ENCODE measurements around the gene PATJ.

PATJ gene

DNA sequence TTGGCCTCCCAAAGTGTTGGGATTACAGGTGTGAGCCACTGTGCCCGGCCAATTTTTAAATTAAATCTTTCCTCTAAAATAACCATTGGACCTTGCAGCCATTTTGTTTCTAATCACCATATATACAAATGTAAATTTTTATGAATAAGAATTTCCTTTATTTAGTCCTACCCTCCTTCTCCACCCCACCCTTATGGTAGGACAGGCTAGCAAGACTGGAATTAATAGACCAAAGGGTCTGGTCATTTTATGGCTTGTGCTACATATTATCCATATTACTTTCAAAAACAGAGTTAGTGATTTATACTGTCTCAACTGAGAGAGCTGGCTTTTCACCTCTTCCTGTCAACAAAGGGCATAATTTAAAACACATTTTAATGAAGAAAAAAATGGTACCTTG is 478.9 kb downstream of the PATJ start:
- no peak for DNase-seq

DNA sequence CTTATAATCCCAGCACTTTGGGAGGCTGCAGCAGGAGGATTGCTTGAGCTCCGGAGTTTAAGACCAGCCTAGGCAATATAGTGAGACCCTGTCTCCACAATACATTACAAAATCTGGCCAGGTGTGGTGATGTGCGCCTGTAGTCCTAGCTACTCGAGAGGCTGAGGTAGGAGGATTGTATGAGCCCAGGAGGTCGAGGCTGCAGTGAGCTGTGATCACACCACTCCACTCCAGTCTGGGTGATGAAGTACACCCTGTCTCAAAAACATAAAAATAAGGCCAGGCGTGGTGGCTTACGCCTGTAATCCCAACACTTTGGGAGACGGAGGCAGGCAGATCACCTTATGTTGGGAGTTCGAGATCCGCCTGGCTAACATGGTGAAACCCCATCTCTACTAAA is 480.0 kb downstream of the PATJ start:
- no peak for DNase-seq

DNA sequence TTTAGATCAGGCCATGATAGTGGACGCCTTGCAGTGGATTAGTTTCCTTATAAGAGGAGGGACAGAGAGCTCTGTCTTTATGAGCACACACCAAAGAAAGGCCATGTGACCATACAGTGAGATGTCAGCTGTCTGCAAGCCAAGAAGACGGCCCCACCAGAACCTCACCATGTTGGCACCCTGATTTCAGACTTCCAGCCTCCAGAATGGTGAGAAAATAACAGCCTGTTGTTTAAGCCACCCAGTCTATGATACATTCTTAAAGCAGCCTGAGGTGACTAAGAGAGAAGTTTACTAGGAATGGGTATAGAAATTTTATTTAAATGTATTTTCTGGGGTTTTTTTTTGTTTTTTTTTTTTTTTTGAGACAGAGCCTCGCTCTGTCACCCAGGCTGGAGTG is 481.9 kb downstream of the PATJ start:
- DNase-seq: no peak

DNA sequence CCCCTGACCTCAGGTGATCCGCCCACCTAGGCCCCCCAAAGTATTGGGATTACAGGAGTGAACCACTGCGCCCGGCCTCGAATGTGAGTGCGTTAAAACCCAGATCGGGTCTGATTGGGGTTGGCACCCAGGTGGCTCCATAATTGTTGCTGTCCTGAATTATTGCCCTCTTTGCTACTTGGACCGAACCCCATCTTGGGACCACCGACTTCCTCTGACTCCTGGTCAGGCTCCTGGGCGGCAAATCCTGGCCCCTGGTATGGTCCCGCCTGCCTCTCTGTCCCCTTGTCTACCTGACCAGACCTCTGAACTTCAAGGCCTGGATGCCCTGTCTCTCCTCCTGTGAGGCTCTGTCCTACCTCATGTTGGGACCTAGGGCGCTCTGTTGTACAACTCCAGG is 485.2 kb downstream of the PATJ start:
- no peak for DNase-seq

Measured in CD4-positive, alpha-beta T cell treated with Interferon gamma for 1 hour (primary cell).